SU-DHL-6 (cell line): Measurements from ENCODE around the gene SMIM10L2A.

Source experiments
- H2AFZ ChIP-seq: fragments of 200-600 bp; sonication (generic); 2 replicates; pipeline ENCODE4 v1.6.1; 2014; ENCODE audit warnings: low read depth, mild to moderate bottlenecking, moderate library complexity, mixed read lengths, antibody characterized with exemption, low read length; ENCODE audit not compliant: severe bottlenecking
- H3F3A ChIP-seq: fragments of 200-600 bp; shearing (Covaris generic); 2 replicates; pipeline ENCODE4 v1.6.0; 2016; ENCODE audit warnings: antibody characterized with exemption, mild to moderate bottlenecking; ENCODE audit not compliant: insufficient read depth
- H3K27ac ChIP-seq: fragments of 200-600 bp; sonication (generic); 2 replicates; pipeline ENCODE4 v1.5.1; 2016; ENCODE audit warnings: low read depth, mild to moderate bottlenecking, low read length, moderate library complexity, mixed read lengths
- H3K27me3 ChIP-seq: fragments of 200-600 bp; sonication (generic), shearing (Covaris generic); 2 replicates; pipeline ENCODE4 v1.6.0; 2014; ENCODE audit warnings: mild to moderate bottlenecking, low read length
- H3K36me3 ChIP-seq: fragments of 200-600 bp; sonication (generic); 2 replicates; pipeline ENCODE4 v1.6.1; 2014; ENCODE audit warnings: mild to moderate bottlenecking, low read length, mixed read lengths
- H3K4me2 ChIP-seq: fragments of 300-600, 200-600 bp; shearing (Covaris generic), sonication (generic); 2 replicates; pipeline ENCODE4 v1.6.0; 2014; ENCODE audit warnings: low read length, low read depth, mild to moderate bottlenecking; ENCODE audit not compliant: poor library complexity, severe bottlenecking
- H3K4me3 ChIP-seq: fragments of 200-600 bp; sonication (generic); 2 replicates; pipeline ENCODE4 v1.5.1; 2014; ENCODE audit warnings: antibody characterized with exemption, low read length, mild to moderate bottlenecking, mixed read lengths; ENCODE audit not compliant: insufficient read depth, poor library complexity, severe bottlenecking
- H3K79me2 ChIP-seq: fragments of 200-600 bp; sonication (generic); 2 replicates; pipeline ENCODE4 v1.6.1; 2014; ENCODE audit warnings: mild to moderate bottlenecking, low read length, moderate library complexity; ENCODE audit not compliant: insufficient read depth
- H3K9ac ChIP-seq: fragments of 200-600 bp; sonication (generic); 2 replicates; pipeline ENCODE4 v1.7.0; 2014; ENCODE audit warnings: mild to moderate bottlenecking, low read length
- H3K9me2 ChIP-seq: fragments of 200-600 bp; sonication (generic); replicated peaks from 2 replicates; pipeline ENCODE4 v1.6.1; 2014; ENCODE audit warnings: low read length; ENCODE audit not compliant: insufficient read depth
- H3K9me3 ChIP-seq: fragments of 200-600 bp; sonication (generic); 2 replicates; pipeline ENCODE4 v1.6.1; 2014; ENCODE audit warnings: low read length, mixed read lengths; ENCODE audit not compliant: insufficient read depth
- H4K20me1 ChIP-seq: fragments of 200-600 bp; sonication (generic); 2 replicates; pipeline ENCODE4 v1.6.1; 2014; ENCODE audit warnings: low read depth, mild to moderate bottlenecking, antibody characterized with exemption, low read length, moderate library complexity, mixed read lengths
- CTCF ChIP-seq: fragments of 200-600 bp; sonication (generic); IDR thresholded peaks from one replicate; pipeline ENCODE4 v1.5.1; 2017; ENCODE audit warnings: antibody characterized with exemption, mild to moderate bottlenecking, low read length, moderate library complexity; ENCODE audit not compliant: insufficient read depth, poor library complexity, severe bottlenecking
- EZH2phosphoT487 ChIP-seq: fragments of 200-600 bp; sonication (generic), shearing (Covaris generic); conservative IDR thresholded peaks from 2 replicates; pipeline ENCODE4 v1.6.1; 2018; ENCODE audit warnings: mild to moderate bottlenecking, antibody characterized with exemption, low read length, moderate library complexity, mixed read lengths

SMIM10L2A gene

GRCh38 chrX:135408794-135409193 lies 12.9 kb upstream of the SMIM10L2A start:
- Histone ChIP-seq H3K36me3 (no peaks in the 10 kb centered on the region), H3K4me3 (no peak overlapping the region), H3F3A (no peaks in the 10 kb centered on the region), H3K27me3 (no peaks in the 10 kb centered on the region), H3K4me2 (no peak overlapping the region), H3K9me2 (no peaks in the 10 kb centered on the region), H3K27ac (no peak overlapping the region), H4K20me1 (no peaks in the 10 kb centered on the region), H2AFZ (no peak overlapping the region), H3K9ac (no peak overlapping the region), H3K79me2 (no peaks in the 10 kb centered on the region), H3K9me3 (no peaks in the 10 kb centered on the region)
- TF ChIP-seq CTCF (no peak), EZH2phosphoT487 (no peak)

- no peaks in the 10 kb centered on the region for H4K20me1 ChIP-seq
- no peak overlapping the region for H3K27ac ChIP-seq
- no peak overlapping the region for H3K4me2 ChIP-seq
- H3K9me2 ChIP-seq, result no peaks in the 10 kb centered on the region
- no peaks in the 10 kb centered on the region for H3F3A ChIP-seq
- no peak overlapping the region for H3K4me3 ChIP-seq
- no peaks in the 10 kb centered on the region for H3K9me3 ChIP-seq
- TF ChIP-seq EZH2phosphoT487 (no peak), CTCF (no peak)
- H3K79me2 ChIP-seq, result no peaks in the 10 kb centered on the region
- no peak overlapping the region for H2AFZ ChIP-seq
- H3K27me3 ChIP-seq, result no peaks in the 10 kb centered on the region
- H3K9ac ChIP-seq, result no peak overlapping the region
- no peaks in the 10 kb centered on the region for H3K36me3 ChIP-seq
Observed at GRCh38 chrX:135410861-135411627, 10.7 kb upstream of the SMIM10L2A start.

- Histone ChIP-seq H3K9ac (no peak overlapping the region), H3K9me2 (no peaks in the 10 kb centered on the region), H3K27ac (no peak overlapping the region), H3K4me2 (no peak overlapping the region), H3F3A (no peaks in the 10 kb centered on the region), H3K79me2 (no peaks in the 10 kb centered on the region), H3K27me3 (no peaks in the 10 kb centered on the region), H4K20me1 (no peaks in the 10 kb centered on the region), H3K9me3 (no peaks in the 10 kb centered on the region), H3K36me3 (no peaks in the 10 kb centered on the region), H2AFZ (no peak overlapping the region), H3K4me3 (no peak overlapping the region)
- no peak for TF ChIP-seq CTCF
- TF ChIP-seq EZH2phosphoT487, result no peak
Observed at GRCh38 chrX:135411893-135412292, 9.9 kb upstream of the SMIM10L2A start.
